HG02852 (cell line): Measurements from ENCODE around the gene CDNF.
A peak's percentile ranks its signal among the peaks of the same experiment; 100 is the strongest.
"Not testable (repeated sequence)": the region's sequence is repeated elsewhere in the genome, so short reads cannot be mapped to it uniquely, and the experiment has no call there.

ENCODE experiments used
- ATAC-seq: cut with Tn5 transposase; IDR thresholded peaks from one replicate; pipeline ENCODE4 v1.9.1; 2021; ENCODE audit warnings: mild to moderate bottlenecking, moderate library complexity; ENCODE audit not compliant: unreplicated experiment

The CDNF gene

GRCh38 chr10:14840178-14840577, 2.3 kb upstream of the CDNF start:
- ATAC-seq, result no peak

- no peak for ATAC-seq
Measured at GRCh38 chr10:14839305-14839695, 1.5 kb upstream of the CDNF start.

GRCh38 chr10:14838582-14839304, 906 bp upstream of the CDNF start:
- peak; percentile 5 for ATAC-seq

GRCh38 chr10:14837003-14837756, 657 bp downstream of the CDNF start:
- no peak for ATAC-seq

GRCh38 chr10:14836208-14836607, 1.6 kb downstream of the CDNF start:
- no peak for ATAC-seq

GRCh38 chr10:14833106-14833505, 4.7 kb downstream of the CDNF start:
- no peak for ATAC-seq

- no peak for ATAC-seq
Measured at GRCh38 chr10:14826076-14826829, 11.6 kb downstream of the CDNF start.

GRCh38 chr10:14823966-14824365, 13.9 kb downstream of the CDNF start:
- ATAC-seq, result no peak

GRCh38 chr10:14822879-14823755, 14.7 kb downstream of the CDNF start:
- ATAC-seq, result no peak

GRCh38 chr10:14821635-14822375, 16.0 kb downstream of the CDNF start:
- no peak for ATAC-seq

GRCh38 chr10:14820775-14821154, 17.1 kb downstream of the CDNF start:
- ATAC-seq, result no peak

- ATAC-seq, result no peak
Measured at GRCh38 chr10:14820010-14820774, 17.6 kb downstream of the CDNF start.

- not testable (repeated sequence) for ATAC-seq
Measured at GRCh38 chr10:14816717-14817116, 21.1 kb downstream of the CDNF start.

GRCh38 chr10:14815681-14816080, 22.2 kb downstream of the CDNF start:
- no peak for ATAC-seq

GRCh38 chr10:14812271-14812670, 25.6 kb downstream of the CDNF start:
- ATAC-seq, result no peak

GRCh38 chr10:14810969-14811953, 26.6 kb downstream of the CDNF start:
- ATAC-seq, result no peak

GRCh38 chr10:14806318-14806717, 31.5 kb downstream of the CDNF start:
- ATAC-seq, result no peak

GRCh38 chr10:14803827-14804226, 34.0 kb downstream of the CDNF start:
- ATAC-seq, result no peak
